Progenitor cell of endocrine pancreas (in vitro differentiated cells): ENCODE measurements around the gene GFOD2. TPM values are rescaled to one million over a fixed set of nuclear protein-coding genes. Genes with fewer than 3 reads are reported as not detected.

Source experiments
- DNase-seq: peaks from one replicate; pipeline ENCODE4 v3.0.0; 2021; ENCODE audit warnings: low spot score; ENCODE audit not compliant: unreplicated experiment
- H3K27ac Mint-ChIP-seq: 2 replicates; pipeline ENCODE4 v1.8.0; 2021; ENCODE audit warnings: mild to moderate bottlenecking, moderate library complexity, mixed read lengths
- H3K27me3 Mint-ChIP-seq: 2 replicates; pipeline ENCODE4 v1.8.0; 2021; ENCODE audit warnings: mixed read lengths
- H3K36me3 Mint-ChIP-seq: 2 replicates; pipeline ENCODE4 v1.8.0; 2022; ENCODE audit warnings: mixed read lengths; ENCODE audit not compliant: insufficient read depth
- H3K4me1 Mint-ChIP-seq: 2 replicates; pipeline ENCODE4 v1.8.0; 2021; ENCODE audit warnings: low read depth, mixed read lengths
- H3K4me3 Mint-ChIP-seq: 2 replicates; pipeline ENCODE4 v1.8.0; 2021; ENCODE audit warnings: low read depth, mild to moderate bottlenecking, moderate library complexity, mixed read lengths
- H3K9me3 Mint-ChIP-seq: 2 replicates; pipeline ENCODE4 v1.8.0; 2021; ENCODE audit warnings: low read depth, mixed read lengths
- CTCF ChIP-seq: fragments of 200-600 bp; sonication (generic); IDR thresholded peaks from one replicate; pipeline ENCODE4 v1.5.0; 2021; ENCODE audit warnings: antibody characterized with exemption, mild to moderate bottlenecking; ENCODE audit not compliant: unreplicated experiment
- total RNA-seq: library from RNA; stranded (reverse); gene quantifications from 2 replicates; pipeline ENCODE4 v1.2.1, GENCODE V29; 2021

The GFOD2 gene
- total RNA-seq, 1 donor from 2014 or later = 38.8 TPM

GRCh38 chr16:67762385-67762784 lies 43.3 kb upstream of the GFOD2 start:
- peaks cover 3% of the 10 kb centered on the region for H3K36me3 Mint-ChIP-seq
- TF ChIP-seq CTCF = no peak
- H3K9me3 Mint-ChIP-seq = no peaks in the 10 kb centered on the region
- no peak overlapping the region for H3K4me3 Mint-ChIP-seq
- no peaks in the 10 kb centered on the region for H3K4me1 Mint-ChIP-seq
- no peak for DNase-seq
- H3K27me3 Mint-ChIP-seq = no peaks in the 10 kb centered on the region
- no peak overlapping the region for H3K27ac Mint-ChIP-seq

GRCh38 chr16:67761924-67762323 lies 42.8 kb upstream of the GFOD2 start:
- no peaks in the 10 kb centered on the region for H3K9me3 Mint-ChIP-seq
- H3K4me3 Mint-ChIP-seq = no peak overlapping the region
- peaks cover 3% of the 10 kb centered on the region for H3K36me3 Mint-ChIP-seq
- DNase-seq = no peak
- H3K27me3 Mint-ChIP-seq = no peaks in the 10 kb centered on the region
- no peak for TF ChIP-seq CTCF
- no peaks in the 10 kb centered on the region for H3K4me1 Mint-ChIP-seq
- no peak overlapping the region for H3K27ac Mint-ChIP-seq

GRCh38 chr16:67760956-67761230 lies 41.8 kb upstream of the GFOD2 start:
- Mint-ChIP-seq H3K4me3 (no peak overlapping the region), H3K27ac (no peak overlapping the region), H3K4me1 (no peaks in the 10 kb centered on the region), H3K27me3 (no peaks in the 10 kb centered on the region), H3K9me3 (no peaks in the 10 kb centered on the region), H3K36me3 (peaks cover 3% of the 10 kb centered on the region)
- TF ChIP-seq CTCF = no peak
- no peak for DNase-seq

- H3K27me3 Mint-ChIP-seq = no peaks in the 10 kb centered on the region
- peaks cover 3% of the 10 kb centered on the region for H3K36me3 Mint-ChIP-seq
- no peak for DNase-seq
- H3K9me3 Mint-ChIP-seq = no peaks in the 10 kb centered on the region
- no peak for TF ChIP-seq CTCF
- no peak overlapping the region for H3K4me3 Mint-ChIP-seq
- no peak overlapping the region for H3K27ac Mint-ChIP-seq
- no peaks in the 10 kb centered on the region for H3K4me1 Mint-ChIP-seq
Observed at GRCh38 chr16:67760206-67760955, 41.3 kb upstream of the GFOD2 start.

GRCh38 chr16:67758966-67759365 lies 39.9 kb upstream of the GFOD2 start:
- Mint-ChIP-seq H3K27ac (peak overlapping the region; percentile 67), H3K4me1 (no peaks in the 10 kb centered on the region), H3K36me3 (peaks cover 3% of the 10 kb centered on the region), H3K4me3 (no peak overlapping the region), H3K9me3 (no peaks in the 10 kb centered on the region), H3K27me3 (no peaks in the 10 kb centered on the region)
- DNase-seq = no peak
- TF ChIP-seq CTCF = no peak
